Gastroesophageal sphincter (tissue), 4 donors: Measurements from ENCODE around the gene LMF1. TPM values are rescaled to one million over a fixed set of nuclear protein-coding genes. Genes with fewer than 3 reads are reported as not detected.

Experiments
- ATAC-seq: fragments of 150-250 bp; one replicate; pipeline ENCODE4 v1.9.1; 2016; ENCODE audit warnings: mild to moderate bottlenecking, moderate library complexity
- H3K27ac ChIP-seq, 4 donors: fragments of 200-600 bp; sonication (generic) in 3 of 4; 1 replicate in 3 of 4; 2 replicates in 1 of 4; pipeline ENCODE4 v1.5.1; 2016 to 2019
- H3K27me3 ChIP-seq: fragments of 200-600 bp; sonication (generic); one replicate; pipeline ENCODE4 v1.5.1; 2019
- H3K36me3 ChIP-seq, 2 donors: fragments of 200-600 bp; sonication (generic); one replicate each; pipeline ENCODE4 v1.5.1; 2019; ENCODE audit warnings: control low read depth in 1 of 2
- H3K4me1 ChIP-seq, 3 donors: fragments of 200-600 bp; sonication (generic); 1 replicate in 2 of 3; 2 replicates in 1 of 3; pipeline ENCODE4 v1.5.1; 2016 to 2019; ENCODE audit warnings: control low read depth in 2 of 3
- H3K4me3 ChIP-seq, 2 donors: fragments of 200-600 bp; sonication (generic); one replicate each; pipeline ENCODE4 v1.5.1; 2019; ENCODE audit warnings: mild to moderate bottlenecking in 1 of 2, moderate library complexity in 1 of 2
- H3K9me3 ChIP-seq, 3 donors: fragments of 200-600 bp; sonication (generic); one replicate each; pipeline ENCODE4 v1.5.1; 2017 to 2019; ENCODE audit warnings: control low read depth in 2 of 3
- EP300 ChIP-seq: sonication (generic); formaldehyde crosslinking; IDR thresholded peaks from one replicate; pipeline ENCODE4 v1.6.1; 2017; ENCODE audit warnings: antibody characterized with exemption, mild to moderate bottlenecking
- POLR2A ChIP-seq, 2 donors: fragments of 450-650 bp; IDR thresholded peaks; one replicate each; pipeline ENCODE4 v1.6.1; 2017; ENCODE audit warnings: antibody characterized with exemption in 2 of 2, mild to moderate bottlenecking in 2 of 2, moderate library complexity in 1 of 2
- POLR2AphosphoS5 ChIP-seq: sonication (generic); formaldehyde crosslinking; IDR thresholded peaks from one replicate; pipeline ENCODE4 v1.6.1; 2017; ENCODE audit warnings: antibody characterized with exemption
- WGBS, 2 donors: methylation state at CpG; one replicate each; pipeline ENCODE4 v1.1.5; 2018; ENCODE audit warnings: low coverage in 1 of 2; 5-methylcytosine and 5-hydroxymethylcytosine counted together
- total RNA-seq, 4 donors: library from RNA; depleted of rRNA; stranded (reverse); fragments of >200 nt; gene quantifications; one replicate each; pipeline ENCODE4 v1.1.0, GENCODE V29; 2016
- TF ChIP-seq, protein P1 (sequence below), 4 experiments: fragments of 200-600 bp in 2 of 4; fragments of 450-650 bp in 2 of 4; sonication (generic) in 1 of 4; IDR thresholded peaks; one replicate each; pipeline ENCODE4 v1.5.1; 2017 to 2019; ENCODE audit warnings: antibody characterized with exemption in 4 of 4, mild to moderate bottlenecking in 2 of 4, moderate library complexity in 2 of 4

The LMF1 gene
- total RNA-seq, 4 donors from 2014 or later = 13.7 to 57.3 (median 20.9) TPM

DNA sequence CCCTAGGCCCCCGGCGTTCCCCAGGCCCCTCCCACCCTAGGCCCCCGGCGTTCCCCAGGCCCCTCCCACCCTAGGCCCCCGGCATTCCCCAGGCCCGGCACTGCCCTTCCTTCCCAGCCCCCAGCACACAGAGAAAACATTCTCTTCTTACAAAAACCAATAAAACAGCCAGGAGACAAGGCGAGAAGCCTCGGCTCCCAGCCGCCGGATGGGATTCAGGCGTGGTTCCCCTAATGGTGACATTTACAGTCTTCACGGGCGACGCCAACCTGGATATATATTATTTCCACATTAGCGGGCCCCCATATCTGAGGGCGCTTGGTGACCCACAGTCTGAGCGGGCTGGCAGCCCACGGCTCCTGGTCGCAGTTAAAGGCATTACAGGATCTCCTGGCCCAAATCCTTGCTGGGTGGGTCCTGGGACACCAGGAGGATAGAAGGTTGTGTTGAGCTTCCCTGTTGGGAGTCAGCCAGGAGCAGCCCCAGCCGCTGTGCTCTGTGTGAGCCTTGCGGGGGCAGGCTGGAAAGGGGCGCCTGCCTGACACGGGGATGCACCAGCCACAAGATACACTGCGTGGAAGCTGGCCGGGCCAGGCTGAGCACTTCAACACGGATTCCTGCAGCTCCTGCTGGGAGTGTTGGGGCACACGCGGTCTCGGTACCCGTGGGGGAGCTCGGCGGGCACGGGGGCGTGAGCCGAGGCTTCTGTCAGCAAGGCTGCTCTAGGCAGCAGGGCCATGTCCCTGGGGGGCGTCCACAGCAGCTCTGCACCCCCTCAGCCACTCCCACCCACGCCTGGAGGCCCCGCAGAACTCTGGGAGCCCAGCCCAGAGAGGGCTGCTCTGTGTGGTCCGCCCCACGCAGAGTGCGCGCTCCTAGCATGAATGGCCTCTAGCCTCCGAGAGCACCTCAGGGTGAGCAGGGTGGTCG is 83.7 kb downstream of the LMF1 start:
- H3K9me3 ChIP-seq = peaks cover 0 to 38% (median 0%) of the 10 kb centered on the region in 3 donors
- WGBS, 2 donors = no CpG with 5 or more reads among the region's 44 CpGs
- H3K4me3 ChIP-seq = no peak overlapping the region
- no peaks in the 10 kb centered on the region for H3K4me1 ChIP-seq
- H3K27me3 ChIP-seq = no peaks in the 10 kb centered on the region
- TF ChIP-seq POLR2AphosphoS5 = no peak
- TF ChIP-seq, protein P1, sequence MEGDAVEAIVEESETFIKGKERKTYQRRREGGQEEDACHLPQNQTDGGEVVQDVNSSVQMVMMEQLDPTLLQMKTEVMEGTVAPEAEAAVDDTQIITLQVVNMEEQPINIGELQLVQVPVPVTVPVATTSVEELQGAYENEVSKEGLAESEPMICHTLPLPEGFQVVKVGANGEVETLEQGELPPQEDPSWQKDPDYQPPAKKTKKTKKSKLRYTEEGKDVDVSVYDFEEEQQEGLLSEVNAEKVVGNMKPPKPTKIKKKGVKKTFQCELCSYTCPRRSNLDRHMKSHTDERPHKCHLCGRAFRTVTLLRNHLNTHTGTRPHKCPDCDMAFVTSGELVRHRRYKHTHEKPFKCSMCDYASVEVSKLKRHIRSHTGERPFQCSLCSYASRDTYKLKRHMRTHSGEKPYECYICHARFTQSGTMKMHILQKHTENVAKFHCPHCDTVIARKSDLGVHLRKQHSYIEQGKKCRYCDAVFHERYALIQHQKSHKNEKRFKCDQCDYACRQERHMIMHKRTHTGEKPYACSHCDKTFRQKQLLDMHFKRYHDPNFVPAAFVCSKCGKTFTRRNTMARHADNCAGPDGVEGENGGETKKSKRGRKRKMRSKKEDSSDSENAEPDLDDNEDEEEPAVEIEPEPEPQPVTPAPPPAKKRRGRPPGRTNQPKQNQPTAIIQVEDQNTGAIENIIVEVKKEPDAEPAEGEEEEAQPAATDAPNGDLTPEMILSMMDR (IDR thresholded peaks at IDR 0.05) = no peak
- no peak for TF ChIP-seq POLR2A (IDR thresholded peaks at IDR 0.05)
- TF ChIP-seq EP300 = no peak
- ATAC-seq = no peak
- peaks cover 0 to 85% of the 10 kb centered on the region in 2 donors for H3K36me3 ChIP-seq
- no peak overlapping the region for H3K27ac ChIP-seq

GRCh38 chr16:886084-886543 is 84.7 kb downstream of the LMF1 start:
- 66 to 68% methylated on average over 5 to 7 of the region's 20 CpGs for WGBS, 2 donors
- H3K9me3 ChIP-seq = peaks cover 0 to 38% (median 0%) of the 10 kb centered on the region in 3 donors
- no peak overlapping the region for H3K4me3 ChIP-seq
- no peak overlapping the region for H3K27ac ChIP-seq
- no peaks in the 10 kb centered on the region for H3K27me3 ChIP-seq
- no peak for ATAC-seq
- H3K4me1 ChIP-seq = no peaks in the 10 kb centered on the region
- no peak for TF ChIP-seq POLR2A (IDR thresholded peaks at IDR 0.05)
- no peak for TF ChIP-seq EP300
- TF ChIP-seq, protein P1 (IDR thresholded peaks at IDR 0.05) = no peak
- no peak for TF ChIP-seq POLR2AphosphoS5
- peaks cover 0 to 85% of the 10 kb centered on the region in 2 donors for H3K36me3 ChIP-seq

GRCh38 chr16:885391-885790 is 85.4 kb downstream of the LMF1 start:
- H3K9me3 ChIP-seq = peaks cover 0 to 38% (median 0%) of the 10 kb centered on the region in 3 donors
- TF ChIP-seq POLR2AphosphoS5 (no peak), POLR2A (IDR thresholded peaks at IDR 0.05) (no peak)
- 83 to 93% methylated on average over 10 to 11 of the region's 11 CpGs for WGBS, 2 donors
- H3K4me3 ChIP-seq = no peak overlapping the region
- no peak for ATAC-seq
- H3K27me3 ChIP-seq = no peaks in the 10 kb centered on the region
- peaks cover 0 to 85% of the 10 kb centered on the region in 2 donors for H3K36me3 ChIP-seq
- no peaks in the 10 kb centered on the region for H3K4me1 ChIP-seq
- no peak overlapping the region for H3K27ac ChIP-seq

- Histone ChIP-seq H3K4me3 (no peak overlapping the region), H3K4me1 (no peaks in the 10 kb centered on the region), H3K27me3 (no peaks in the 10 kb centered on the region), H3K9me3 (peaks cover 0 to 38% (median 0%) of the 10 kb centered on the region in 3 donors), H3K27ac (no peak overlapping the region), H3K36me3 (peaks cover 0 to 82% of the 10 kb centered on the region in 2 donors)
- no peak for ATAC-seq
- TF ChIP-seq POLR2A (IDR thresholded peaks at IDR 0.05) = no peak
- 97 to 98% methylated on average over 5 of the region's 5 CpGs for WGBS, 2 donors
Observed at GRCh38 chr16:884232-884631, 86.6 kb downstream of the LMF1 start.

GRCh38 chr16:883781-884180 is 87.0 kb downstream of the LMF1 start:
- TF ChIP-seq POLR2A (IDR thresholded peaks at IDR 0.05) (no peak), EP300 (no peak), POLR2AphosphoS5 (no peak)
- TF ChIP-seq, protein P1 (IDR thresholded peaks at IDR 0.05) = no peak
- H3K9me3 ChIP-seq = peaks cover 0 to 38% (median 0%) of the 10 kb centered on the region in 3 donors
- H3K4me3 ChIP-seq = no peak overlapping the region
- no peaks in the 10 kb centered on the region for H3K4me1 ChIP-seq
- H3K36me3 ChIP-seq = peaks cover 0 to 82% of the 10 kb centered on the region in 2 donors
- no peak for ATAC-seq
- H3K27ac ChIP-seq = no peak overlapping the region
- 92% methylated on average over 2 of the region's 2 CpGs; no CpG with 5 or more reads in 1 of the 2 donors for WGBS, 2 donors
- H3K27me3 ChIP-seq = no peaks in the 10 kb centered on the region
